AG08396 (cell line): ENCODE data around the gene SNUPN.
A peak's percentile ranks its signal among the peaks of the same experiment; 100 is the strongest.
"Not testable (repeated sequence)": the region's sequence is repeated elsewhere in the genome, so short reads cannot be mapped to it uniquely, and the experiment has no call there.

Experiments used
- DNase-seq: peaks from one replicate; pipeline ENCODE4 v3.0.0; 2012; ENCODE audit warnings: low spot score, mixed read lengths

Gene SNUPN

GRCh38 chr15:75583701-75584100 lies 41.8 kb downstream of the SNUPN start:
- DNase-seq = no peak

GRCh38 chr15:75582943-75583342 lies 42.6 kb downstream of the SNUPN start:
- not testable (repeated sequence) for DNase-seq

- peak; percentile 86 for DNase-seq
Observed at GRCh38 chr15:75578948-75579920, 46.3 kb downstream of the SNUPN start, which contains the start of gene PTPN9. PTPN9 (minus strand) TSS chr15:75579315; CDS start chr15:75578776, 539 bp downstream.

GRCh38 chr15:75578173-75578947 lies 47.2 kb downstream of the SNUPN start:
- peak; percentile 68 for DNase-seq

- no peak for DNase-seq
Observed at GRCh38 chr15:75577401-75578172, 47.9 kb downstream of the SNUPN start.

- no peak for DNase-seq
Observed at GRCh38 chr15:75573648-75574384, 51.7 kb downstream of the SNUPN start.

GRCh38 chr15:75570126-75570845 lies 55.2 kb downstream of the SNUPN start:
- no peak for DNase-seq

GRCh38 chr15:75565062-75565970 lies 60.2 kb downstream of the SNUPN start:
- peak; percentile 47 for DNase-seq

GRCh38 chr15:75561888-75562287 lies 63.6 kb downstream of the SNUPN start:
- DNase-seq = no peak

GRCh38 chr15:75559360-75559759 lies 66.2 kb downstream of the SNUPN start:
- not testable (repeated sequence) for DNase-seq

GRCh38 chr15:75558955-75559354 lies 66.6 kb downstream of the SNUPN start:
- DNase-seq = not testable (repeated sequence)

- DNase-seq = peak; percentile 34
Observed at GRCh38 chr15:75554717-75555116, 70.8 kb downstream of the SNUPN start.

- DNase-seq = no peak
Observed at GRCh38 chr15:75553659-75554058, 71.9 kb downstream of the SNUPN start.

GRCh38 chr15:75551091-75551490 lies 74.4 kb downstream of the SNUPN start:
- DNase-seq = no peak
